HG03135 (cell line): ENCODE measurements around the gene CDC23.
"Not testable (repeated sequence)": the region's sequence is repeated elsewhere in the genome, so short reads cannot be mapped to it uniquely, and the experiment has no call there.

Experiments
- ATAC-seq: cut with Tn5 transposase; IDR thresholded peaks from one replicate; pipeline ENCODE4 v1.9.1; 2021; ENCODE audit warnings: mild to moderate bottlenecking, moderate library complexity; ENCODE audit not compliant: unreplicated experiment

CDC23 gene

GRCh38 chr5:138148811-138149210 lies 64.3 kb downstream of the CDC23 start:
- no peak for ATAC-seq

- not testable (repeated sequence) for ATAC-seq
Measured at GRCh38 chr5:138143578-138143977, 69.5 kb downstream of the CDC23 start.

- no peak for ATAC-seq
Measured at GRCh38 chr5:138141734-138142133, 71.4 kb downstream of the CDC23 start.

GRCh38 chr5:138140268-138140667 lies 72.9 kb downstream of the CDC23 start:
- ATAC-seq: no peak

- ATAC-seq: no peak
Measured at GRCh38 chr5:138139781-138140090, 73.4 kb downstream of the CDC23 start.

- ATAC-seq: no peak
Measured at GRCh38 chr5:138138949-138139780, 74.0 kb downstream of the CDC23 start, which contains the start of gene NME5. Gene NME5 (minus strand): TSS chr5:138139428. CDS start chr5:138138780, 648 bp downstream.
